Activated CD8-positive, alpha-beta memory T cell treated with anti-CD3 and anti-CD28 coated beads, Interleukin-2, amount 50 U/mL, for 4 hours (primary cell): ENCODE data around the gene FAM131B.

Experiments used
- DNase-seq: peaks from one replicate; pipeline ENCODE4 v3.0.0-alpha.2; 2020

FAM131B gene

DNA sequence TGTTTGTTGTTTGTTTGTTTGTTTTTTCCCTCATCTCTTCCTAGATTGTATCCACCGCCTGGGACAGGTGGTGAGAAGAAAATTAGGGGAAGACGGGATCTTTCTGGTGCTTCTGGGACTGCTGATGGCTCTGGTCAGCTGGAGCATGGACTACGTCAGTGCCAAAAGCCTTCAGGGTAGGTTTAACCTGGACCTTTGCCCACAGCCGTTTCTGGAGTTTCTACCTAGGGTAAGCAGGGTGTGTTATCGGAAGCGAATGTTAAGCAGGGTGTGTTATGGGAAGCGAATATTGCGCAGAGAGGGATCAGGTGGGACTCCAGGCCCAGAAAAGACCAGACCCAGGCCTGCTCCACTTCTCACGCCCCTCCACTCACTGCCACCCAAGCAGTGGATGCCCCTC, 41.9 kb downstream of the FAM131B start:
- DNase-seq: no peak

DNA sequence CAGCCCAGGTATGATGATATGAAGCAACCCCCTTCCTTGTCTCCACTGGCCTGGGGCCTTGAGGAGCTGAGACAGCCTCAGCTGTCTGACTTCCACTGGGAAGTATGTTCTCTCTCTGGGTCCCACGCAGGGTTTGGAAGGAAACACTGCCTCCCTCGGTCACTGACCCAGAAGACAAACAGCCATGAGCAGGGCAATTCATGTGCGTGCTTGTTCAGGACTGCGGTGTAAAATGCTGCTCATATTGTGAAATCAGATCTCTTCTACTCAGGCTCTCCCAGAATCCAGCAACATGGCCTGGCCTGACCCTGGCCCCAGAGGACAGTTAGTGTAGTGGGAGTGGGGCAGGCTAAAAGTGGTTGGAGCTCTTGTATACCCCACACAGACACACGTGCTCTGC, 43.9 kb downstream of the FAM131B start:
- DNase-seq: no peak

GRCh38 chr7:143316492-143316891, 46.0 kb downstream of the FAM131B start:
- DNase-seq: no peak

DNA sequence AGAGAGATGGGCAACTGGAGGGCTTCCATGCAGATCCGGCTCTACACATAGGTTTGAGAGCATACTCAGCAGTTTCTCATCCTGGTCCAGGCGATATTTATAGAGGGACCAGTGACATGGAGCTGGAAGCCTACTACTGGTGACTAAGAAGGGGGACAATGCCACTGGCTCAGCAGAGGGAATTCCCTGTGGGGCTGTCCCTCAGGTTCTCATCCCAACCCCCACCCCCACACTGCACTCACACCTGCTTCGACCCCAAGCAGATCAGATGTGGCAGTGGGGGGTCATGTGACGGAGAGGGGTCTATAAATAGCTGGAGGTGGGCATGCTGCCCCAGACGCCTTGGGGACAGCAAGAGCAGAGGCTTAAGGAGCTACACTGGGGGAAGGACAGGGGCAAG, 46.7 kb downstream of the FAM131B start, which contains the start of gene CLCN1:
Gene CLCN1 (plus strand): TSS at position 336 of the 400 bp plus-strand sequence. CDS start 102 bp downstream, outside the sequence.
- no peak for DNase-seq

GRCh38 chr7:143314127-143314526, 48.4 kb downstream of the FAM131B start:
- no peak for DNase-seq

DNA sequence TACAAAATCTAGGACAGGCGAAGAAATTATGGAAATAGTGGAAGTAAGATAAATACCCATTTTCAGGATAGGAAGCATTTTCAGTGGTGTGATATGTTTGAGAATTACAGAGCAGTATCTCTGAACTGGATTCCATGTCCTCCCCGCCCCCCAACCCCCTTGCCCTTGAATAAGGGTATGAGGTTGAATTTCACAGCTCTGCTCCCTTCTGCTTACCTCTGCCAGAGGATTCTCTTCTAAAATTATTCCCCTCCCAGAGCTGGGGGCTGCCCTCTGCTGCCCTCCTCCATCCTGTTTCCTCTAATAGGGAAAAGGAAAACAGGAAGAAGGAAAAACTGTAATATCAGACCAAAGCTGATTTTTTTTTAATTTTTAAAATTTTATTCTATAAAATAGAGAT, 53.9 kb downstream of the FAM131B start:
- DNase-seq: no peak

- DNase-seq: peak; percentile 66
These were observed 57.0 kb downstream of the FAM131B start for GRCh38 chr7:143305423-143306070.

DNA sequence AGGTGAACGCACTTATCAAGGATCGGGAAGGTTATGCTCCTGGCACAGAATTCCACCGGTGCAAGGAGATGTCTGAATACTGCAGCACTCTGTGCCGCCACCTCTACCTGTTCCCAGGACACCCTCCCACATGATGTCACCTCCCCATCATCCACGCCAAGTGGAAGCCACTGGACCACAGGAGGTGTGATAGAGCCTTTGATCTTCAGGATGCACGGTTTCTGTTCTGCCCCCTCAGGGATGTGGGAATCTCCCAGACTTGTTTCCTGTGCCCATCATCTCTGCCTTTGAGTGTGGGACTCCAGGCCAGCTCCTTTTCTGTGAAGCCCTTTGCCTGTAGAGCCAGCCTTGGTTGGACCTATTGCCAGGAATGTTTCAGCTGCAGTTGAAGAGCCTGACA, 57.6 kb downstream of the FAM131B start:
- no peak for DNase-seq

- DNase-seq: no peak
These were observed 58.8 kb downstream of the FAM131B start for GRCh38 chr7:143303733-143304132.
